ENCODE measurements around the gene LCLAT1.

DNA sequence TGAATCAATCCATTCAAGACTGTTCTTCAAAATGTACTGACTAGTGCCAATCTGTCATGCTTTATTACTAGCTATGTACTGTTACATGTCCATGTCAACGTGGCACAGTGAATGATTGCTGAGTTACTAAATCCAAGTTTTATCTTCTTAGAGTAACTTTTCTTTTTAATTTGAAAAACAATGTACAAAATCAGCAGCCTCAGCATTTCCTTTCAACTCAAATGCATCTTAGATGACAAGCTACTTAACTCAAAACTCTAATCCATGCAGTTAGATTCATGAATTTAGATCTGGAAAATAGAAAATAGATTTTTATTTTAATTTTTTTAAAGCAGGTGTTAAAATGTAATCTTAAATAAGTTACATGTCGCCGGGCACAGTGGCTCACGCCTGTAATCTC lies 186.0 kb downstream of the LCLAT1 start:
- TF ChIP-seq, protein P1, sequence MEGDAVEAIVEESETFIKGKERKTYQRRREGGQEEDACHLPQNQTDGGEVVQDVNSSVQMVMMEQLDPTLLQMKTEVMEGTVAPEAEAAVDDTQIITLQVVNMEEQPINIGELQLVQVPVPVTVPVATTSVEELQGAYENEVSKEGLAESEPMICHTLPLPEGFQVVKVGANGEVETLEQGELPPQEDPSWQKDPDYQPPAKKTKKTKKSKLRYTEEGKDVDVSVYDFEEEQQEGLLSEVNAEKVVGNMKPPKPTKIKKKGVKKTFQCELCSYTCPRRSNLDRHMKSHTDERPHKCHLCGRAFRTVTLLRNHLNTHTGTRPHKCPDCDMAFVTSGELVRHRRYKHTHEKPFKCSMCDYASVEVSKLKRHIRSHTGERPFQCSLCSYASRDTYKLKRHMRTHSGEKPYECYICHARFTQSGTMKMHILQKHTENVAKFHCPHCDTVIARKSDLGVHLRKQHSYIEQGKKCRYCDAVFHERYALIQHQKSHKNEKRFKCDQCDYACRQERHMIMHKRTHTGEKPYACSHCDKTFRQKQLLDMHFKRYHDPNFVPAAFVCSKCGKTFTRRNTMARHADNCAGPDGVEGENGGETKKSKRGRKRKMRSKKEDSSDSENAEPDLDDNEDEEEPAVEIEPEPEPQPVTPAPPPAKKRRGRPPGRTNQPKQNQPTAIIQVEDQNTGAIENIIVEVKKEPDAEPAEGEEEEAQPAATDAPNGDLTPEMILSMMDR (IDR thresholded peaks at IDR 0.05) = no peak
- no peak for TF ChIP-seq EP300 (IDR thresholded peaks at IDR 0.05)
- no peak for TF ChIP-seq POLR2AphosphoS5 (IDR thresholded peaks at IDR 0.05)
- TF ChIP-seq POLR2A (IDR thresholded peaks at IDR 0.05) = no peak

Measured in upper lobe of left lung (tissue), 4 donors.